ENCODE results near the gene ANTXR1. TPM values are rescaled to one million over a fixed set of nuclear protein-coding genes. Genes with fewer than 3 reads are reported as not detected.

ANTXR1 gene
- polyA plus RNA-seq, 1 experiment: 87.1 TPM

GRCh38 chr2:69087912-69088240 is 74.9 kb downstream of the ANTXR1 start:
- ChIA-PET CTCF (interaction anchor here (1.0 to 1.2 kb wide), 3 partner anchors 30 to 219 kb away, joined by 3 to 4 read pairs (median 4); no protein-coding TSS in a partner anchor), POLR2A (no interaction called here)
- Histone ChIP-seq H3K36me3 (ENCODE audit: control insufficient read depth, insufficient read depth, low read length) (peaks cover 3% of the 10 kb centered on the region; the same call in 1 of the 2 replicates), H3K4me3 (ENCODE audit: low read depth, low read length) (no peak overlapping the region), H3K27me3 (ENCODE audit: control insufficient read depth, insufficient read depth, low read length) (no peaks in the 10 kb centered on the region)
- TF ChIP-seq CTCF (IDR thresholded peaks at IDR 0.05; ENCODE audit: insufficient read depth, low read depth, low read length): no peak
- no peak for DNase-seq (ENCODE audit: low read depth)

- no peak overlapping the region for H3K4me3 ChIP-seq (ENCODE audit: low read depth, low read length)
- 0 out of 2 replicates have a peak, but pooled peaks cover 2% of the 10 kb centered on the region for H3K36me3 ChIP-seq (ENCODE audit: control insufficient read depth, insufficient read depth, low read length)
- H3K27me3 ChIP-seq (ENCODE audit: control insufficient read depth, insufficient read depth, low read length): no peaks in the 10 kb centered on the region
- ChIA-PET CTCF (no interaction called here), POLR2A (no interaction called here)
- no peak for DNase-seq (ENCODE audit: low read depth)
- TF ChIP-seq CTCF (IDR thresholded peaks at IDR 0.05; ENCODE audit: insufficient read depth, low read depth, low read length): no peak
These were observed 75.5 kb downstream of the ANTXR1 start for GRCh38 chr2:69088466-69088865.

- ChIA-PET CTCF (interaction anchor here (1.1 kb wide), 1 partner anchor 64 kb away, joined by 3 read pairs; no protein-coding TSS in a partner anchor), POLR2A (no interaction called here)
- Histone ChIP-seq H3K4me3 (ENCODE audit: low read depth, low read length) (no peak overlapping the region), H3K36me3 (ENCODE audit: control insufficient read depth, insufficient read depth, low read length) (peaks cover 2% of the 10 kb centered on the region; the same call in 1 of the 2 replicates), H3K27me3 (ENCODE audit: control insufficient read depth, insufficient read depth, low read length) (no peaks in the 10 kb centered on the region)
- no peak for DNase-seq (ENCODE audit: low read depth)
- no peak for TF ChIP-seq CTCF (IDR thresholded peaks at IDR 0.05; ENCODE audit: insufficient read depth, low read depth, low read length)
These were observed 76.3 kb downstream of the ANTXR1 start for GRCh38 chr2:69089266-69089665.

DNA sequence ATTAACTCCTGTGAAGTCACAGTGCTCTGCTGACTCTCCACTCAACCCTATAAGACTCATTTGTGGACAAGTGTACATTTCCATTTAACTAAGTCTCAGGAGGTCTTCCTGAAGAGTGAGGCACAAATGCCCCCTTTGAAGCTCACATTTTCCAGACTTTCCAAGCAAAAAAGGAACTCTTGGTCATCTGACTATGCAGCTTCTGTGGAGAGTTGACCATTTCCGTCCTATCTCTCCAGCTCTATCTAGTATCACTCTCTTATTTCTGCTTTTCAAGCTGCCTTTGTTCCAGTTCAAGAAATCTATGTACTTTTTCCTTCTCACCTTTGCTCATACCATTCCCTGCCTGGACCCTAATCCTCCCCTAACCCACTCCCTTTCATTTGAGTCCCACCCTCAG is 77.0 kb downstream of the ANTXR1 start:
- H3K4me3 ChIP-seq (ENCODE audit: low read depth, low read length): no peak overlapping the region
- no peaks in the 10 kb centered on the region for H3K27me3 ChIP-seq (ENCODE audit: control insufficient read depth, insufficient read depth, low read length)
- H3K36me3 ChIP-seq (ENCODE audit: control insufficient read depth, insufficient read depth, low read length): peaks cover 6% of the 10 kb centered on the region
- DNase-seq (ENCODE audit: low read depth): no peak
- no peak for TF ChIP-seq CTCF (IDR thresholded peaks at IDR 0.05; ENCODE audit: insufficient read depth, low read depth, low read length)
- ChIA-PET POLR2A (no interaction called here), CTCF (interaction anchor here (1.1 kb wide), 1 partner anchor 63 kb away, joined by 3 read pairs; no protein-coding TSS in a partner anchor)

GRCh38 chr2:69090820-69091219 is 77.8 kb downstream of the ANTXR1 start:
- CTCF ChIA-PET: interaction anchor here (0.6 kb wide), 1 partner anchor 346 kb away, joined by 3 read pairs; the partner anchor contains the start of gene NFU1

More at GRCh38 chr2:69090820-69091219, 77.8 kb downstream of the ANTXR1 start:
- TF ChIP-seq CTCF (IDR thresholded peaks at IDR 0.05; ENCODE audit: insufficient read depth, low read depth, low read length): no peak
- DNase-seq (ENCODE audit: low read depth): no peak
- Histone ChIP-seq H3K27me3 (ENCODE audit: control insufficient read depth, insufficient read depth, low read length) (no peaks in the 10 kb centered on the region), H3K4me3 (ENCODE audit: low read depth, low read length) (no peak overlapping the region), H3K36me3 (ENCODE audit: control insufficient read depth, insufficient read depth, low read length) (peaks cover 6% of the 10 kb centered on the region)
- POLR2A ChIA-PET: no interaction called here

Data from BJ (cell line).